Thoracic aorta (tissue), 2 donors: Measurements from ENCODE around the gene ZIC4. TPM values are rescaled to one million over a fixed set of nuclear protein-coding genes. Genes with fewer than 3 reads are reported as not detected.

Experiments used
- ATAC-seq: fragments of 150-250 bp; one replicate; pipeline ENCODE4 v1.8.0; 2017; ENCODE audit warnings: low read depth; ENCODE audit not compliant: insufficient number of reproducible peaks, low FRiP score
- DNase-seq: peaks from one replicate; pipeline ENCODE4 v3.0.0-alpha.2; 2020; ENCODE audit warnings: low spot score
- H3K27ac ChIP-seq, 2 donors: fragments of 200-600 bp; sonication (generic); 1 replicate in 1 of 2; 2 replicates in 1 of 2; pipeline ENCODE4 v1.5.1; 2016; ENCODE audit warnings: mild to moderate bottlenecking in 2 of 2, moderate library complexity in 2 of 2
- H3K27me3 ChIP-seq: fragments of 200-600 bp; sonication (generic); replicated peaks from 2 replicates; pipeline ENCODE4 v1.6.0; 2016; ENCODE audit warnings: mild to moderate bottlenecking; ENCODE audit not compliant: insufficient read depth
- H3K36me3 ChIP-seq: fragments of 200-600 bp; sonication (generic); one replicate; pipeline ENCODE4 v1.5.1; 2016
- H3K4me1 ChIP-seq, 2 donors: fragments of 200-600 bp; sonication (generic); 1 replicate in 1 of 2; 2 replicates in 1 of 2; pipeline versions ENCODE4 v1.5.1 to v1.6.0; 2016; ENCODE audit warnings: low read depth in 2 of 2, mild to moderate bottlenecking in 1 of 2; ENCODE audit not compliant: control insufficient read depth in 1 of 2
- H3K4me3 ChIP-seq: fragments of 200-600 bp; sonication (generic); 2 replicates; pipeline ENCODE4 v1.5.1; 2016; ENCODE audit warnings: mild to moderate bottlenecking
- H3K9me3 ChIP-seq: fragments of 200-600 bp; sonication (generic); 2 replicates; pipeline ENCODE4 v1.5.1; 2016
- CTCF ChIP-seq: fragments of 200-600 bp; sonication (generic); IDR thresholded peaks from one replicate; pipeline ENCODE4 v1.5.1; 2019; ENCODE audit warnings: antibody characterized with exemption
- total RNA-seq, 2 donors: library from RNA; depleted of rRNA; stranded (reverse); fragments of >200 nt; gene quantifications; one replicate each; pipeline versions ENCODE4 v1.1.0 to v1.2.3, GENCODE V29; 2016

ZIC4 gene
- total RNA-seq, 2 donors from 2014 or later = not detected

DNA sequence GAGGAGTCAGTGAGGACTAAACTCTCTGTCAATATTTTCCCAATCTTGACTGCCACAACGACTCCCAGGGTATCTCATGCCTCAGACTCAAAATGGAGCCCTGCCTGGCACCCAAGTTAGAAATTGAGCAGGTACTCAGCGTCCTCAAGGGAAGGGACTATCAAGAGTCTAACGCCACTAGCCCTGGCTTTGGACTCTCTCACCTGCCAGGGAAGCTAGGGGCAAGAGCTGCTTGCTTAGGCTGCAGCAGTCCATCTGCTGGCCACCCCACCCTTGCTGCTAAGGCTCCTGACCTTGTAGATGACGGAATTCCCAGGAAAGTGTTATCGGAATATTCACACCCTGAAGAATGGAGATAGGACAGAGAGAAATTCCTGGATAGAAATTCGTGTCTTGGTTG is 33.0 kb downstream of the ZIC4 start:
- Histone ChIP-seq H3K36me3 (no peaks in the 10 kb centered on the region), H3K27me3 (peaks cover 20% of the 10 kb centered on the region), H3K27ac (no peak overlapping the region), H3K4me3 (no peak overlapping the region), H3K4me1 (no peaks in the 10 kb centered on the region), H3K9me3 (no peaks in the 10 kb centered on the region)
- no peak for TF ChIP-seq CTCF
- DNase-seq = no peak
- no peak for ATAC-seq

DNA sequence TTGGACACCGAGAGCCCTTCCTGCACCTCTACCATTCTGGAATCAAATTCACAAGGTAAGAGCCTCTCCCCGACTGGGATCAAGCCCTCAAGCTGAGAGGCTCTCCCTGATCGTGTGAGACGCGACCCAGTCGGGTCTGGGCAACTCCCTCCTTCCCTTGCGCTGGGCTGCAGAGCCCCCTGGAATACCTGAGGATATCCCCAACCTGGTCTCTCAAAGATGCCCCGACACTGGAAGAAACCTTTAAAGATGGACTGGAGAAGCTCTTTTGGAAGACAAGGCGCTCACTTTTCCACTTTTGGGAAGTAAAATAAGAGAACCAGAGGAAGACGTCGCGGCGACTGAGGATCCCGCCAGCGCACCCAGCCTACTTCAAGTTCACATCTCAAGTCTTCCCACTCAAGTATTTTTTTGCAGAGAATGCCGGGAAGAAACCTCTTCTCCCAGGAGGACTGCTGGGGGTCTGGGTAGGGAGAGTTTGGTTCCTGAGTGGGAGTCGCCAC is 33.8 kb downstream of the ZIC4 start:
- Histone ChIP-seq H3K27me3 (peaks cover 16% of the 10 kb centered on the region), H3K4me1 (no peaks in the 10 kb centered on the region), H3K27ac (no peak overlapping the region), H3K9me3 (no peaks in the 10 kb centered on the region), H3K4me3 (no peak overlapping the region), H3K36me3 (no peaks in the 10 kb centered on the region)
- DNase-seq (no peak), ATAC-seq (no peak)
- TF ChIP-seq CTCF = no peak

GRCh38 chr3:147371771-147372340 is 34.5 kb downstream of the ZIC4 start:
- H3K27ac ChIP-seq = no peak overlapping the region
- H3K4me3 ChIP-seq = no peak overlapping the region
- H3K27me3 ChIP-seq = peaks cover 10% of the 10 kb centered on the region
- H3K4me1 ChIP-seq = no peaks in the 10 kb centered on the region
- no peak for DNase-seq
- ATAC-seq = no peak
- no peak for TF ChIP-seq CTCF
- H3K9me3 ChIP-seq = no peaks in the 10 kb centered on the region
- no peaks in the 10 kb centered on the region for H3K36me3 ChIP-seq

DNA sequence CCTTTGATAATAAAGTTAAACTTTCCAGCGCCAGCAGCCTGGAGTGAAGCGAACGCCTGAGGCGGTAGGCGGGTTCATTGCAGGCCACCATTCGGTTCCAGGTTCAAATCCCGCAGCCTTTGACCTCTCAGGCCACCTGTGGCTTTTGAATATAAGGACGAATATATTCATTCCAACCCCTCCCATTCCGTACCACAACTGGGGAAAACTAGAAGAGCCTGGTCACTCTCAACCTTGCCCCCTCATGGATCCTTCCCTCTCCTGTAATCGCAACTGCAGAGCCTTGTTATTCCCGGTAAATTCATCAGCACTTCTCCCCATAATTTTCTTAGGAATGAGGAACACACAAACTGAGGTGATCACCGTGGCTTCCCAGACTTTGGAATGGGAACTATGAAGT is 35.2 kb downstream of the ZIC4 start:
- H3K9me3 ChIP-seq = no peaks in the 10 kb centered on the region
- H3K4me1 ChIP-seq = no peaks in the 10 kb centered on the region
- TF ChIP-seq CTCF = no peak
- DNase-seq (no peak), ATAC-seq (no peak)
- H3K36me3 ChIP-seq = no peaks in the 10 kb centered on the region
- peaks cover 10% of the 10 kb centered on the region for H3K27me3 ChIP-seq
- H3K4me3 ChIP-seq = no peak overlapping the region
- no peak overlapping the region for H3K27ac ChIP-seq

GRCh38 chr3:147370349-147370748 is 36.0 kb downstream of the ZIC4 start:
- Histone ChIP-seq H3K36me3 (no peaks in the 10 kb centered on the region), H3K4me1 (no peaks in the 10 kb centered on the region), H3K9me3 (no peaks in the 10 kb centered on the region), H3K4me3 (no peak overlapping the region), H3K27ac (no peak overlapping the region), H3K27me3 (peaks cover 7% of the 10 kb centered on the region)
- TF ChIP-seq CTCF = no peak
- ATAC-seq (no peak), DNase-seq (no peak)
